Heart left ventricle (tissue), 16 donors: ENCODE measurements around the gene GALNT9. TPM values are rescaled to one million over a fixed set of nuclear protein-coding genes. Genes with fewer than 3 reads are reported as not detected.

Experiments used
- ATAC-seq, 4 donors: fragments of 200-7000 bp; cut with Tn5 transposase; one replicate each; pipeline ENCODE4 v1.9.1; 2020 to 2022; ENCODE audit warnings: moderate library complexity in 4 of 4, mild to moderate bottlenecking in 3 of 4, moderate number of reproducible peaks in 1 of 4
- DNase-seq, 5 donors: peaks; one replicate each; pipeline ENCODE4 v3.0.0-alpha.2; 2020
- H3K27ac ChIP-seq, 12 donors: fragments of 200-600 bp; sonication (generic) in 4 of 12; one replicate each; pipeline versions ENCODE4 v1.5.0 to v1.8.0; 2016 to 2022; ENCODE audit warnings: mild to moderate bottlenecking in 2 of 12
- H3K27me3 ChIP-seq, 9 donors: fragments of 200-600 bp; sonication (generic) in 2 of 9; one replicate each; pipeline versions ENCODE4 v1.5.1 to v1.8.0; 2016 to 2022; ENCODE audit warnings: mild to moderate bottlenecking in 3 of 9
- H3K36me3 ChIP-seq, 9 donors: fragments of 200-600 bp; sonication (generic) in 2 of 9; one replicate each; pipeline versions ENCODE4 v1.5.0 to v1.8.0; 2018 to 2022; ENCODE audit warnings: mild to moderate bottlenecking in 2 of 9
- H3K4me1 ChIP-seq, 12 donors: fragments of 200-600 bp; sonication (generic) in 4 of 12; one replicate each; pipeline versions ENCODE4 v1.5.0 to v1.8.0; 2016 to 2022; ENCODE audit warnings: mild to moderate bottlenecking in 3 of 12
- H3K4me3 ChIP-seq, 12 donors: fragments of 200-600 bp; sonication (generic) in 4 of 12; one replicate each; pipeline versions ENCODE4 v1.5.0 to v1.8.0; 2017 to 2022; ENCODE audit warnings: mild to moderate bottlenecking in 9 of 12, moderate library complexity in 4 of 12
- H3K9me3 ChIP-seq, 12 donors: fragments of 200-600 bp; sonication (generic) in 4 of 12; one replicate each; pipeline versions ENCODE4 v1.5.0 to v1.8.0; 2016 to 2022; ENCODE audit warnings: mild to moderate bottlenecking in 1 of 12
- CTCF ChIP-seq, 12 donors: fragments of 200-600 bp; sonication (generic) in 4 of 12; IDR thresholded peaks; one replicate each; pipeline versions ENCODE4 v1.5.0 to v1.8.0; 2018 to 2022; ENCODE audit warnings: antibody characterized with exemption in 12 of 12, mild to moderate bottlenecking in 5 of 12
- POLR2A ChIP-seq, 2 donors: fragments of 450-650 bp; IDR thresholded peaks; one replicate each; pipeline ENCODE4 v1.6.1; 2017; ENCODE audit warnings: antibody characterized with exemption in 2 of 2, mild to moderate bottlenecking in 2 of 2, moderate library complexity in 2 of 2
- WGBS, 4 donors: extraction: QIAGEN DNeasy Blood & Tissue Kit in 2 of 4; methylation state at CpG; one replicate each; pipeline versions ENCODE4 v1.1.5 to v1.1.7; 2013 to 2018; 5-methylcytosine and 5-hydroxymethylcytosine counted together
- intact Hi-C, 10 donors: fragments of 100-400 bp; cut with DNase I; formaldehyde crosslinking; loops; one replicate each; pipeline versions ENCODE4 v1.11.1 to v1.14.2; 2022
- polyA plus RNA-seq, 2 donors: library from polyadenylated mRNA; stranded (reverse); fragments of 200-250 nt; gene quantifications; one replicate each; pipeline ENCODE4 v1.2.3, GENCODE V29; 2013
- total RNA-seq, 9 donors: library from RNA; depleted of rRNA in 2 of 9; stranded (reverse); fragments of >200 nt in 2 of 9; fragmentation: NEBNext Ultra II Directional in 3 of 9; extraction: Animal tissue kit (Norgen Biotek cat#: 25700) in 3 of 9; gene quantifications; one replicate each; pipeline versions ENCODE4 v1.1.0 to v1.2.4, GENCODE V29; 2016 to 2023
- donor health status: ischemic (EF 13 %, LVEDD 7.1; RV severe dilation, severe dysfunction).
- donor health status: healthy with polysubstance abuse.
- donor health status: DM: no; HTN: yes; CAD: no.
- donor health status: DM: no; HTN: no; CAD: no.
- donor health status: ischemic (EF 25% LVEDD 6.9; RV normal size, moderate dysfunction).
- donor health status: ischemic (EF 25% LVEDD 5.7; RV mildly dilated, moderate dysfunction).
- donor health status: healthy.
- donor health status: DM: yes; HTN: yes; CAD: no.
- donor health status: ischemic (EF 35%, LVEDD 5.7; RV mildly dilated, moderate dysfunction).
- donor health status: nonischemic (EF 11% LVEDD 7.7; RV severe dilation, severe dysfunction).
- donor health status: DM: yes; HTN: yes; CAD: no.
- donor health status: PGD.
- donor health status: ischemic (EF 29% LVEDD 5.4; RV normal size, mild dysfunction).
- donor health status: nonischemic (EF 23%, LVEDD 6.1; RV moderate dilation, normal function).

The GALNT9 gene
- total and polyA plus RNA-seq, 11 donors, result 10.3 TPM; not detected in 10

- Histone ChIP-seq H3K4me1 (no peaks in the 10 kb centered on the region), H3K9me3 (peaks cover 0 to 18% (median 11%) of the 10 kb centered on the region in 12 donors), H3K4me3 (no peak overlapping the region), H3K27ac (no peak overlapping the region), H3K36me3 (no peaks in the 10 kb centered on the region), H3K27me3 (peaks cover 0 to 45% (median 3%) of the 10 kb centered on the region in 9 donors)
- ATAC-seq (no peak), DNase-seq (peak in 1 of 5 donors; percentile 47)
- intact Hi-C loops, result no loop called here
- no peak for TF ChIP-seq CTCF (IDR thresholded peaks at IDR 0.05)
- no peak for TF ChIP-seq POLR2A (IDR thresholded peaks at IDR 0.05)
- 68 to 74% (median 70%) methylated on average over 20 of the region's 20 CpGs for WGBS, 4 donors
Observed at GRCh38 chr12:132315951-132316350, 13.4 kb downstream of the GALNT9 start.

- peak in 1 of 5 donors; percentile 32 for DNase-seq
- Histone ChIP-seq H3K27me3 (peaks cover 0 to 41% (median 3%) of the 10 kb centered on the region in 9 donors), H3K9me3 (peaks cover 0 to 23% (median 11%) of the 10 kb centered on the region in 12 donors), H3K4me1 (no peaks in the 10 kb centered on the region), H3K36me3 (no peaks in the 10 kb centered on the region), H3K27ac (no peak overlapping the region), H3K4me3 (no peak overlapping the region)
- 89 to 90% (median 89%) methylated on average over 13 to 19 of the region's 19 CpGs for WGBS, 4 donors
- no peak for ATAC-seq
- intact Hi-C loops, result no loop called here
- no peak for TF ChIP-seq POLR2A (IDR thresholded peaks at IDR 0.05)
- TF ChIP-seq CTCF (IDR thresholded peaks at IDR 0.05), result no peak
Observed at GRCh38 chr12:132315507-132315906, 13.9 kb downstream of the GALNT9 start.

- Histone ChIP-seq H3K27ac (no peak overlapping the region), H3K9me3 (peaks cover 0 to 29% (median 11%) of the 10 kb centered on the region in 12 donors), H3K36me3 (no peaks in the 10 kb centered on the region), H3K4me3 (no peak overlapping the region), H3K27me3 (peaks cover 0 to 33% (median 3%) of the 10 kb centered on the region in 9 donors), H3K4me1 (no peaks in the 10 kb centered on the region)
- ATAC-seq (no peak), DNase-seq (peak in 1 of 5 donors; percentile 29)
- intact Hi-C loops, result no loop called here
- WGBS, 4 donors, result 80 to 82% (median 81%) methylated on average over 17 to 26 of the region's 26 CpGs
- no peak for TF ChIP-seq CTCF (IDR thresholded peaks at IDR 0.05)
- TF ChIP-seq POLR2A (IDR thresholded peaks at IDR 0.05), result no peak
Observed at GRCh38 chr12:132314516-132315233, 14.7 kb downstream of the GALNT9 start.

GRCh38 chr12:132314035-132314434 lies 15.4 kb downstream of the GALNT9 start:
- no peak overlapping the region for H3K27ac ChIP-seq
- 92 to 98% (median 97%) methylated on average over 2 of the region's 2 CpGs for WGBS, 4 donors
- no peak for TF ChIP-seq POLR2A (IDR thresholded peaks at IDR 0.05)
- no peak for ATAC-seq
- intact Hi-C loops, result no loop called here
- no peak overlapping the region for H3K4me3 ChIP-seq
- H3K36me3 ChIP-seq, result no peaks in the 10 kb centered on the region
- no peak for DNase-seq
- H3K27me3 ChIP-seq, result peaks cover 0 to 32% (median 3%) of the 10 kb centered on the region in 9 donors
- H3K9me3 ChIP-seq, result peaks cover 0 to 29% (median 11%) of the 10 kb centered on the region in 12 donors
- H3K4me1 ChIP-seq, result no peaks in the 10 kb centered on the region
